C4-2B (cell line): ENCODE results near the gene PGLYRP2.

Experiments
- ZFX ChIP-seq: fragments of 450-650 bp; IDR thresholded peaks from 2 replicates; pipeline ENCODE4 v1.6.1; 2017
- TF ChIP-seq, protein P1 (sequence below): fragments of 450-650 bp; conservative IDR thresholded peaks from 2 replicates; pipeline ENCODE4 v1.5.1; 2017; ENCODE audit warnings: mild to moderate bottlenecking

DNA sequence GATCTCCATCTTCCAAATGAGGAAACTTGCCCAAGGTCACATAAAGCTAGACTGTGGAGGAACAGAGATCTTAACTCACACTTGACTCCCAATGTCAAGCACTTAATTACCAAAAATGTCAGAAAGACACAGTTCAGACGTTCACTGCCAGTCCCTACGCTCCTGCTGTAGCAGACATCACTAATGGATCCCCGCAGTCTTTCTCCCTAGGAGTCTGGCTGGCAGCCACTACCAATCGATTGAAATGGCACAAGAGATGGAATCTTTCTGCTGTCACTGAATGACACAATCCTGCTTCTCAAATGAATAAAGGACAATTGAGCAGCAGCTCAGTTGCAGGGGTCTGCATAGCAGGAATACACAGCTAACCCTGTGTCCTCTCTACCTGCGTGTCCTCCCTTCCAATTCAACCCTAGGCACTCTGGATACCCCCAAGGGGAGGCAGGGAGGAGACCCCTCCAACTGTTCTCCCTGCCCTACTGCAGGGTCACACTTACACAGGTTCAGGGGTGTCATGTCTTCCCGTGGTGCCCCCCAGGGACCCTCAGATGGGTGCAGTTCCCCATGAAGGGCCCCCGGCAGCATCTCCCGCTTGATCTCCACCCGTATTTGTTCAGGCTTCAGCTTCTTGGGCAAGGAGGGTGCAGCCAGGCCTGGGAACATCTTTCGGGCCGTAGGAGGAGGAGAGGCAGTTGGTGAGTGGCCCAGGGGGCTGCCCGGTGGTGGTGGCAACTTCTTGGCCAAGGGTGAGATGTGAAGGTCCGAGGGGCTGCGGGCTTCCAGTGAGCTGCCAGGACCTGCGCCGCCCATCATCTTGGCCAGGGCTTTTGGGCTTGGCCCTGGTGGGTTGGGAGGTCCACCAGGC, 52.6 kb downstream of the PGLYRP2 start:
- TF ChIP-seq, protein P1, sequence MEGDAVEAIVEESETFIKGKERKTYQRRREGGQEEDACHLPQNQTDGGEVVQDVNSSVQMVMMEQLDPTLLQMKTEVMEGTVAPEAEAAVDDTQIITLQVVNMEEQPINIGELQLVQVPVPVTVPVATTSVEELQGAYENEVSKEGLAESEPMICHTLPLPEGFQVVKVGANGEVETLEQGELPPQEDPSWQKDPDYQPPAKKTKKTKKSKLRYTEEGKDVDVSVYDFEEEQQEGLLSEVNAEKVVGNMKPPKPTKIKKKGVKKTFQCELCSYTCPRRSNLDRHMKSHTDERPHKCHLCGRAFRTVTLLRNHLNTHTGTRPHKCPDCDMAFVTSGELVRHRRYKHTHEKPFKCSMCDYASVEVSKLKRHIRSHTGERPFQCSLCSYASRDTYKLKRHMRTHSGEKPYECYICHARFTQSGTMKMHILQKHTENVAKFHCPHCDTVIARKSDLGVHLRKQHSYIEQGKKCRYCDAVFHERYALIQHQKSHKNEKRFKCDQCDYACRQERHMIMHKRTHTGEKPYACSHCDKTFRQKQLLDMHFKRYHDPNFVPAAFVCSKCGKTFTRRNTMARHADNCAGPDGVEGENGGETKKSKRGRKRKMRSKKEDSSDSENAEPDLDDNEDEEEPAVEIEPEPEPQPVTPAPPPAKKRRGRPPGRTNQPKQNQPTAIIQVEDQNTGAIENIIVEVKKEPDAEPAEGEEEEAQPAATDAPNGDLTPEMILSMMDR: no peak
- TF ChIP-seq ZFX: no peak
